Right cardiac atrium (tissue), 5 donors: Measurements from ENCODE around the gene SIGLEC1. TPM values are rescaled to one million over a fixed set of nuclear protein-coding genes. Genes with fewer than 3 reads are reported as not detected.

ENCODE experiments used
- ATAC-seq, 2 donors: fragments of 200-7000 bp; cut with Tn5 transposase; one replicate each; pipeline versions ENCODE4 v1.8.0 to v1.9.1; 2020; ENCODE audit warnings: moderate library complexity in 2 of 2, mild to moderate bottlenecking in 1 of 2
- DNase-seq, 3 donors: peaks; one replicate each; pipeline ENCODE4 v3.0.0-alpha.2; 2020
- H3K27ac ChIP-seq: one replicate; pipeline ENCODE4 v1.5.1; 2013; ENCODE audit warnings: mild to moderate bottlenecking, low read length, control low read depth, moderate library complexity
- H3K27me3 ChIP-seq: one replicate; pipeline ENCODE4 v1.6.1; 2013; ENCODE audit not compliant: control insufficient read depth, insufficient read depth
- H3K4me1 ChIP-seq: one replicate; pipeline ENCODE4 v1.6.1; 2013; ENCODE audit warnings: low read length; ENCODE audit not compliant: control insufficient read depth, insufficient read depth
- H3K4me3 ChIP-seq: one replicate; pipeline ENCODE4 v1.5.1; 2013; ENCODE audit warnings: low read length, control low read depth
- H3K9me3 ChIP-seq: one replicate; pipeline ENCODE4 v1.6.1; 2013; ENCODE audit warnings: low read length; ENCODE audit not compliant: control insufficient read depth
- WGBS: extraction: QIAGEN DNeasy Blood & Tissue Kit; methylation state at CpG from one replicate; pipeline ENCODE4 v1.1.7; 2013; 5-methylcytosine and 5-hydroxymethylcytosine counted together
- intact Hi-C, 4 donors: fragments of 100-400 bp; cut with DNase I; formaldehyde crosslinking; loops; one replicate each; pipeline versions ENCODE4 v1.11.0 to v1.14.0; 2022 to 2023
- polyA plus RNA-seq: library from polyadenylated mRNA; stranded (reverse); fragments of 200-250 nt; gene quantifications from one replicate; pipeline ENCODE4 v1.2.3, GENCODE V29; 2013
- total RNA-seq, 4 donors: library from RNA; stranded (reverse); fragmentation: NEBNext Ultra II Directional; extraction: Animal tissue kit (Norgen Biotek cat#: 25700); gene quantifications; one replicate each; pipeline ENCODE4 v1.2.1, GENCODE V29; 2021
- donor health status: healthy with polysubstance abuse.
- donor health status: DM: no; HTN: yes; CAD: no.
- donor health status: DM: no; HTN: no; CAD: no.
- donor health status: DM: no; HTN: yes; CAD: no; lungs with severe emphysema.
- donor health status: DM: yes; HTN: yes; CAD: no.

SIGLEC1 gene
- total and polyA plus RNA-seq, 5 donors, result 4.2 to 12.3 (median 8.5) TPM

DNA sequence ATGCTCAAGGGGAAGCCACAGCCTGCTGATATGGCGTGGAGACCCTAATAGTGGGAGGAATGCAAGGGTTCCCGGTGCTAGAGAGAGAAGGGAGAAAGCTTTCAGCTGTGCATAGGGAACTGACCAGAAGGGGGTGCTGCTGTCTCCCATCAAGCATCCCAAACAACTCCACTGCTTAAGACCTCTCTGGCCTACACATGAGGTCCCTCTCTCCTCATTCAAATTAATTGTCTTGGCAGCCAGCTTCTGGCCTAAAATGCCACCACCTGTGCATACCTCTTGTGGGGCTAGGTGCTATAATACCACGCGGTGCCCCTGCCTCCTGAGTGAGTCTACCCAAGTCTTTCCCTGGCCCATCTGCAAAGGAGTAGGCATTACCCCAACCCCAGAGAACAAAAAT is 40.7 kb upstream of the SIGLEC1 start:
- no peak overlapping the region for H3K27ac ChIP-seq
- H3K4me1 ChIP-seq, result no peaks in the 10 kb centered on the region
- H3K4me3 ChIP-seq, result no peak overlapping the region
- H3K9me3 ChIP-seq, result no peaks in the 10 kb centered on the region
- H3K27me3 ChIP-seq, result no peaks in the 10 kb centered on the region
- intact Hi-C loops, result no loop called here
- 44% methylated on average over 4 of the region's 4 CpGs for WGBS
- peak; percentile 50 to 53 for ATAC-seq
- DNase-seq, result peak; percentile 64 to 82 (median 65)

DNA sequence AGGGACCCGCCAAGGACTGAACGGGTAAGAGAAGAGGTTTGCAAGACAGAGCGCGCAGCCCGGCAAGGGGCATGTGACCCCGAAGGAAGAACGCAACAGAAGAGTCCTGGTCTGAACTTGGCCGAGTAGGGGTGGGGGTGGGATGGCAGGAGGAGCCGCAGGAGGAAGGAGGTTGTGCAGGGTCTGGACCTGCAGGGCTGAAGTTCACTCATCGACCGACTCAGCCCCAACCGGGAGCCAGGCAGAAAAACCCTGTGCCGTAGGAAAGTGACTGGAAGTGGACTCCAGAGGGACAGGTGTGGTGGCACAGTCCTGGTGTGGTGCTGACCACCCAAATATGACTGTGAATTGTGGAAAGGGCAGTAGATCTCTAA is 40.0 kb upstream of the SIGLEC1 start:
- intact Hi-C loops, result no loop called here
- DNase-seq (no peak), ATAC-seq (peak in 1 of 2 donors; percentile 0)
- 38% methylated on average over 13 of the region's 13 CpGs for whole genome bisulfite sequencing
- Histone ChIP-seq H3K9me3 (no peaks in the 10 kb centered on the region), H3K27me3 (no peaks in the 10 kb centered on the region), H3K27ac (no peak overlapping the region), H3K4me3 (peak overlapping the region; percentile 14), H3K4me1 (no peaks in the 10 kb centered on the region)

DNA sequence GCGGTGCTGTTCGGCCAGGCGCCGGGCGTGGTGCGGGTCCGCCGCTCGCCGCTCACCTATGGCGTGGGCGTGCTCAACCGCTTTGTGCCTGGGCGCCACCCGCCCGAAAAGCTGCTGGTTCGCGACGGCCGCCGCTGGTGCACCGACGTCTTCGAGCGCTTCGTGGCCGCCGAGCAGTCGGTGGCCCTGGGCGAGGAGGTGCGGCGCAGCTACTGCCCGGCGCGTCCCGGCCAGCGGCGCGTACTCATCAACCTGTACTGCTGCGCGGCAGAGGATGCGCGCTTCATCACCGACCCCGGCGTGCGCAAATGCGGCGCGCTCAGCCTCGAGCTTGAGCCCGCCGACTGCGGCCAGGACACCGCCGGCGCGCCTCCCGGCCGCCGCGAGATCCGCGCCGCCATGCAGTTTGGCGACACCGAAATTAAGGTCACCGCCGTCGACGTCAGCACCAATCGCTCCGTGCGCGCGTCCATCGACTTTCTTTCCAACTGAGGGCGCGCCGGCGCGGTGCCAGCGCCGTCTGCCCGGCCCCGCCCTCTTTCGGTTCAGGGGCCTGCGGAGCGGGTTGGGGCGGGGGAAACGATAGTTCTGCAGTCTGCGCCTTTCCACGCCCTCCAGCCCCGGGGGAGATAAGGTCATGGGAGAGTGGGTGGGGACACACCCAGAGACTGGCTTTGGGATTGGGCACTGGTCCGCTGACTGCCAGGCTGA is 39.4 kb upstream of the SIGLEC1 start:
- Histone ChIP-seq H3K27me3 (no peaks in the 10 kb centered on the region), H3K9me3 (no peaks in the 10 kb centered on the region), H3K4me1 (no peaks in the 10 kb centered on the region), H3K27ac (no peak overlapping the region), H3K4me3 (peak overlapping the region; percentile 14)
- ATAC-seq (peak; percentile 77 to 79), DNase-seq (peak; percentile 84 to 94 (median 94))
- 49% methylated on average over 95 of the region's 95 CpGs for WGBS
- intact Hi-C loops, result no loop called here

DNA sequence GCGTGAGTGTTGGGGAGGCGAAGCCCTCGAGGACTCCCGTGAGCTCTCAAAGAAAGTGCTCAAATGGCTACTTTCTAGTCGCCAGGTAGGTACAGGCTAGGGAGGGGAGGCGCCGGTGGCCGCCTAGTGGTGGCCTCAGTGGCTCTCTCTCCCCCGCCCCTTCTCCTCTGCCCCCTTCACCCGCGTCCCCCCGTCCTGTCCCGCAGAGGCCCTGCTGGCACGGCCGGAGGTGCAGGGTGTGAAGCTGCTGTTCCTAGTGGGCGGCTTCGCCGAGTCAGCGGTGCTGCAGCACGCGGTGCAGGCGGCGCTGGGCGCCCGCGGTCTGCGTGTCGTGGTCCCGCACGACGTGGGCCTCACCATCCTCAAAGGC is 38.9 kb upstream of the SIGLEC1 start:
- ATAC-seq (no peak), DNase-seq (no peak)
- no peak overlapping the region for H3K4me3 ChIP-seq
- H3K27ac ChIP-seq, result no peak overlapping the region
- WGBS, result 68% methylated on average over 31 of the region's 31 CpGs
- H3K9me3 ChIP-seq, result no peaks in the 10 kb centered on the region
- intact Hi-C loops, result no loop called here
- no peaks in the 10 kb centered on the region for H3K4me1 ChIP-seq
- H3K27me3 ChIP-seq, result no peaks in the 10 kb centered on the region

DNA sequence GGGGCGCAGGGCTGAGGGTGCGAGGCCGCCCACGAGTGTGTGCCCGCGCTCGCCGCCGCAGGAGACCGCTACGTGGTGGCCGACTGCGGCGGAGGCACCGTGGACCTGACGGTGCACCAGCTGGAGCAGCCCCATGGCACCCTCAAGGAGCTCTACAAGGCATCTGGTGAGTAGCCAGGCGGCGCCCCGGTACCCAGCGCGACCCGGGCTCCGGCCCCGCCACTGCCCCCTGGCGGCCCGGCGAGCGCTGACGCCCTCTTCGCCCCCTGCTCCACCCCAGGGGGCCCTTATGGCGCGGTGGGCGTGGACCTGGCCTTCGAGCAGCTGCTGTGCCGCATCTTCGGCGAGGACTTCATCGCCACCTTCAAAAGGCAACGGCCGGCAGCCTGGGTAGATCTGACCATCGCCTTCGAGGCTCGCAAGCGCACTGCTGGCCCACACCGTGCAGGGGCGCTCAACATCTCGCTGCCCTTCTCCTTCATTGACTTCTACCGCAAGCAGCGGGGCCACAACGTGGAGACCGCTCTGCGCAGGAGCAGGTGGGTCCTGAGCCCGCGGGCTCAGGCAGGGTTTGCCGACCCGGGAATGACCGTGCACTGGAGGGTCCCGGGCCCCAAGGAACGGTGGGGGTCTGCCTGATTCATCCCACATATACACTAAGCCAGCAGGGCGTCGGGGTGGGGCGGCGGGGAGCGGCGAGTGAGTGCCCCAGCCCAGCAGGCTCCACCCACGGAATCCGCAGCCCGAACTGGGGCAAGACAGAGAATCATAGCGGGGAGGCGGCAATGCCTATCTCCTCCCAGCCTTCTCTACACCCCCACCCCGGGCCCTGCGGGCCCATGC is 37.5 kb upstream of the SIGLEC1 start:
- intact Hi-C loops, result no loop called here
- H3K9me3 ChIP-seq, result no peaks in the 10 kb centered on the region
- WGBS, result 56% methylated on average over 72 of the region's 72 CpGs
- no peaks in the 10 kb centered on the region for H3K4me1 ChIP-seq
- no peak for ATAC-seq
- DNase-seq, result peak in 2 of 3 donors; percentile 69 to 71
- no peak overlapping the region for H3K4me3 ChIP-seq
- H3K27ac ChIP-seq, result no peak overlapping the region
- H3K27me3 ChIP-seq, result no peaks in the 10 kb centered on the region

DNA sequence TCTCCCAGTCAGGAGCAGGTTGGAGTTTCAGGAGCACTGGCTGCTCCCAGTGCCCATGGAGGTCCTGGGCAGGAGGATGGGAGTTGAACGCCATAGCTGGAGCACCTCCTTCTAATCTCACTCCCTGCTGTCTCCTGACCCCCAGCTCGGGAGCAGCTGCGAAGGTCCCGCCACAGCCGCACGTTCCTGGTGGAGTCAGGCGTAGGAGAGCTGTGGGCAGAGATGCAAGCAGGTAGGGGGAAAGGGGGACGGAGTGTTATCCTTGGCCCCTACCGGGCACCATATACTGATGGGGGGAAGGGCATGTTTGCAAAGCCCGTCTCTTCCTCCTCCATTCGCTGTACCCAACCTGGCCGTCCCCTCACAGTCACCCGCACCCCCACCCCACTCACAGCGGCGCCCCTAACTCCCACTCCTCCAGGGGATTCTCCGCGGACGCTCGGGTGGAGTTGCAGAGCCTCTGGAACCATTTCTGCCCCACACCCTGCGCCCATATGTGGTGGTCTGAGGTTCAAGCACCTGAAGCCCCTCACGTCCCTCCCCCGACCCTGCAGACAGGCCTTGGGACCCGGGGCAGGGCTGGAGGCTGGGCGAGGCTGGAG is 36.8 kb upstream of the SIGLEC1 start:
- H3K4me3 ChIP-seq, result no peak overlapping the region
- H3K4me1 ChIP-seq, result no peaks in the 10 kb centered on the region
- no peak overlapping the region for H3K27ac ChIP-seq
- DNase-seq (peak in 1 of 3 donors; percentile 63), ATAC-seq (no peak)
- H3K27me3 ChIP-seq, result no peaks in the 10 kb centered on the region
- intact Hi-C loops, result no loop called here
- no peaks in the 10 kb centered on the region for H3K9me3 ChIP-seq
- WGBS, result 77% methylated on average over 24 of the region's 24 CpGs

DNA sequence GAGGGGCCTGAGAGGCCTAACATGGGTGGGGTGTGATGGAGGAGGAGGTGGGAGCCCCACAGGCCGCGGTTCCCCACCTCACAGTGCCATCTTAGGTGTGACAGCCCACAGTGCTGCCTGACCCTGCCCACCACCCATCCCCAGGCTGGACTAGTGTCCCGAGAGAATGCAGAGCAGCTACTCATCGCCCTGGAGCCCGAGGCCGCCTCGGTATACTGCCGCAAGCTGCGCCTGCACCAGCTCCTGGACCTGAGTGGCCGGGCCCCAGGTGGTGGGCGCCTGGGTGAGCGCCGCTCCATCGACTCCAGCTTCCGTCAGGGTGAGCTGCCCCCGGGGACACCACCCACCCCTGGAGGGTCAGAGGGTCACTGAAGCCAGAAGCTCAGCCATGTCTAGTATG is 35.7 kb upstream of the SIGLEC1 start:
- Histone ChIP-seq H3K27ac (no peak overlapping the region), H3K27me3 (no peaks in the 10 kb centered on the region), H3K4me3 (no peak overlapping the region), H3K9me3 (no peaks in the 10 kb centered on the region), H3K4me1 (no peaks in the 10 kb centered on the region)
- peak in 1 of 3 donors; percentile 62 for DNase-seq
- no peak for ATAC-seq
- 92% methylated on average over 16 of the region's 16 CpGs for WGBS
- intact Hi-C loops, result no loop called here

DNA sequence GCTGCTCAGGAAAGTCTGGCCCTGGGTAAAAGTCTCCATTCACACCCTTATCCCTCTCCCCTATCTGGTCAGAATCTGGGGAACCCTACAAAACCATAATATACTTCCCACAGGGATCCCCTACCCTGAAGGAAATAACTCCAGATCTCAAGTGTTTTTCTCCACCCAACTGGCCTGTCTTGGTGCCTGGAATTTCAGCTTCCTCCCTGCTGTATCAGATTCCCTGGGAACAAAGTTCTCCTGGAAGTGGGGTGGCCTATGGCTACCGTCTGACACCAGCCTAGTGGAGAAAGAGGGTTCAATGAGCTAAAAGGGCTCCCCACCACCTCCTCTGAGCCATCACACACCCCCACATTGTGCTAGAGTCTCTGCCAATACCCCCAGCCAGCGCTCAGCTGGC is 35.1 kb upstream of the SIGLEC1 start:
- Histone ChIP-seq H3K27me3 (no peaks in the 10 kb centered on the region), H3K4me3 (no peak overlapping the region), H3K9me3 (no peaks in the 10 kb centered on the region), H3K4me1 (no peaks in the 10 kb centered on the region), H3K27ac (no peak overlapping the region)
- intact Hi-C loops, result no loop called here
- 79% methylated on average over 2 of the region's 2 CpGs for WGBS
- DNase-seq (no peak), ATAC-seq (no peak)

DNA sequence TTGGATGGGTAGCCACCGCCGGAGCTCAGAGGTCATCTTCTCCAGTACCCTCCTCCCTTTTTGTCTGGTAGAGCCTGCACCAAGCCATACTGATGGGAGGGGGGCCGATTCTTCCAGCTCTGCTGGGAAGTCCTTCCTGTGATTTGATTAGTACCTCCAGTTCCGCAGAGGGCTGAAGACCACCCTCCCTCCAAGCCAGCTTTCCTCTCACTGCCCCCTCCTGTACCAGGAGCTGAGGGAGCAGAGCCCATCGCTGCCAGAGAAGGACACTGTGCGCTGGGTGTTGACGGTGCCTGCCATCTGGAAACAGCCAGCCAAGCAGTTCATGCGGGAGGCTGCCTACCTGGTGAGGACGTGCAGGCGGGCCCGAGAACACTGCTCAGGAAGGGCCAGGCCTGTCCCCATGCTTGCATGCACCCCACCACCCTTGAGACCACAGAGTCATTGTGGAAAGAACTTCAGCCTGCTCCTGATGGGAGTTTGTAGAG is 33.3 kb upstream of the SIGLEC1 start:
- no peaks in the 10 kb centered on the region for H3K27me3 ChIP-seq
- H3K4me1 ChIP-seq, result no peaks in the 10 kb centered on the region
- WGBS, result 70% methylated on average over 11 of the region's 11 CpGs
- intact Hi-C loops, result no loop called here
- H3K9me3 ChIP-seq, result no peaks in the 10 kb centered on the region
- H3K27ac ChIP-seq, result no peak overlapping the region
- no peak for ATAC-seq
- peak in 1 of 3 donors; percentile 44 for DNase-seq
- no peak overlapping the region for H3K4me3 ChIP-seq

DNA sequence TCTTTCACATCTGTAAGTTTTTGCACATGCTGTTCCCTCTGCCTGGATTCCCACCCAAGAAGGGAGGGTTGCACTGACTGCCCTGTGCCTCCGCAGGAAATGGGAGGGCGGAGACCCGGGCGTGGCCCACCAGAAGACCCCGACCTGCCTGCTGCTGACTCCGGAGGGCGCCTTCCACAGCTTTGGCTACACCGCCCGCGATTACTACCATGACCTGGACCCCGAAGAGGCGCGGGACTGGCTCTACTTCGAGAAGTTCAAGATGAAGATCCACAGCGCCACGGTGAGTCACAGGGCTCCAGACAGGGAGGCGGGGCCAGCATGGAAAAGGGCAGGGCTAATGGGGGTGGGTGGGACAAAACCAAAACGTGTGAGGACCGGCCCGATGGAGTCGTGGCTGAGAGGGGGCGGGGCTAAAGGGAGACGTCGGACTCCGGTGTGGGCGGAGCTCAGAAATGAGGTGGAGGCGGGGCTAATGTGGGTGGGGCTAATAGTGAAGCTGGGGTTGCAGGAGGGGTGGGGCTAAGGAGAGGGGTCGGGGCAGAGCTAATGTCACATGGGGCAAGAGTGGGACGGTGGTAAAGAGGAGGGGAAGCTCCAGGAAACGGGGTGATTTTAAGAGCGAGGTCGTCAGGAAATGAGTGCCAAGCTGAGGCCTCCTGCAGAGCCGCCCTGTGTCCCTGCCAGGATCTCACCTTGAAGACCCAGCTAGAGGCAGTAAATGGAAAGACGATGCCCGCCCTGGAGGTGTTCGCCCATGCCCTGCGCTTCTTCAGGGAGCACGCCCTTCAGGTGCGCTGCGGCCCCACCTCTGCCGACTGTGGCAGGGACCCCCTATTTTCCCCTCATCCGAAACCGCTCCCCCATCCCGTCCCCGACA is 32.6 kb upstream of the SIGLEC1 start:
- ATAC-seq, result peak; percentile 47 to 73
- WGBS, result 41% methylated on average over 45 of the region's 45 CpGs
- H3K9me3 ChIP-seq, result no peaks in the 10 kb centered on the region
- H3K4me1 ChIP-seq, result no peaks in the 10 kb centered on the region
- peak; percentile 74 to 87 (median 86) for DNase-seq
- no peak overlapping the region for H3K27ac ChIP-seq
- intact Hi-C loops, result no loop called here
- no peaks in the 10 kb centered on the region for H3K27me3 ChIP-seq
- no peak overlapping the region for H3K4me3 ChIP-seq
